ENCODE measurements around the gene NAA16.
"Not testable (repeated sequence)": the region's sequence is repeated elsewhere in the genome, so short reads cannot be mapped to it uniquely, and the experiment has no call there.

Gene NAA16

GRCh38 chr13:41408746-41409145 lies 97.7 kb downstream of the NAA16 start:
- no peak for DNase-seq (ENCODE audit: low spot score)

- no peak for DNase-seq (ENCODE audit: low spot score)
Measured at GRCh38 chr13:41409611-41410010, 98.5 kb downstream of the NAA16 start.

- DNase-seq (ENCODE audit: low spot score), result no peak
Measured at GRCh38 chr13:41411060-41411459, 100.0 kb downstream of the NAA16 start.

- peak; percentile 59 for DNase-seq (ENCODE audit: low spot score)
Measured at GRCh38 chr13:41411522-41411921, 100.5 kb downstream of the NAA16 start.

- DNase-seq (ENCODE audit: low spot score), result no peak
Measured at GRCh38 chr13:41413872-41414271, 102.8 kb downstream of the NAA16 start.

GRCh38 chr13:41416276-41416675 lies 105.2 kb downstream of the NAA16 start:
- DNase-seq (ENCODE audit: low spot score), result no peak

- no peak for DNase-seq (ENCODE audit: low spot score)
Measured at GRCh38 chr13:41418027-41418426, 107.0 kb downstream of the NAA16 start.

- no peak for DNase-seq (ENCODE audit: low spot score)
Measured at GRCh38 chr13:41418731-41419130, 107.7 kb downstream of the NAA16 start.

GRCh38 chr13:41419206-41419605 lies 108.1 kb downstream of the NAA16 start:
- no peak for DNase-seq (ENCODE audit: low spot score)

GRCh38 chr13:41420146-41420545 lies 109.1 kb downstream of the NAA16 start:
- no peak for DNase-seq (ENCODE audit: low spot score)

GRCh38 chr13:41421330-41421729 lies 110.3 kb downstream of the NAA16 start:
- not testable (repeated sequence) for DNase-seq (ENCODE audit: low spot score)

GRCh38 chr13:41421983-41422382 lies 110.9 kb downstream of the NAA16 start:
- not testable (repeated sequence) for DNase-seq (ENCODE audit: low spot score)

GRCh38 chr13:41423259-41423658 lies 112.2 kb downstream of the NAA16 start:
- not testable (repeated sequence) for DNase-seq (ENCODE audit: low spot score)

- not testable (repeated sequence) for DNase-seq (ENCODE audit: low spot score)
Measured at GRCh38 chr13:41424675-41425074, 113.6 kb downstream of the NAA16 start.

GRCh38 chr13:41426047-41426446 lies 115.0 kb downstream of the NAA16 start:
- no peak for DNase-seq (ENCODE audit: low spot score)
